NCI-H2196 treated with DMSO at 0.1 percent for 48 hours (cell line): Measurements from ENCODE around the gene SLC2A4RG.

Experiments
- DNase-seq: peaks from one replicate; lab custom pipeline; 2025; ENCODE audit not compliant: unreplicated experiment; lab: John Stamatoyannopoulos, UW

Gene SLC2A4RG

GRCh38 chr20:63740627-63741353, 1.2 kb downstream of the SLC2A4RG start:
- DNase-seq = peak; percentile 85

GRCh38 chr20:63741354-63741675, 1.7 kb downstream of the SLC2A4RG start:
- DNase-seq = no peak

GRCh38 chr20:63741676-63742380, 2.3 kb downstream of the SLC2A4RG start:
- no peak for DNase-seq

GRCh38 chr20:63742381-63743024, 2.9 kb downstream of the SLC2A4RG start:
- no peak for DNase-seq

- no peak for DNase-seq
Observed at GRCh38 chr20:63743210-63743970, 3.8 kb downstream of the SLC2A4RG start.

- DNase-seq = no peak
Observed at GRCh38 chr20:63744158-63744557, 4.6 kb downstream of the SLC2A4RG start.

- no peak for DNase-seq
Observed at GRCh38 chr20:63744574-63745423, 5.2 kb downstream of the SLC2A4RG start.

GRCh38 chr20:63745424-63745805, 5.8 kb downstream of the SLC2A4RG start:
- DNase-seq = no peak

GRCh38 chr20:63745961-63746731, 6.6 kb downstream of the SLC2A4RG start:
- no peak for DNase-seq

- DNase-seq = no peak
Observed at GRCh38 chr20:63746751-63747315, 7.3 kb downstream of the SLC2A4RG start.

- DNase-seq = no peak
Observed at GRCh38 chr20:63747622-63748069, 8.1 kb downstream of the SLC2A4RG start.

GRCh38 chr20:63748070-63748933, 8.7 kb downstream of the SLC2A4RG start:
- DNase-seq = no peak

- no peak for DNase-seq
Observed at GRCh38 chr20:63748934-63749270, 9.3 kb downstream of the SLC2A4RG start.

- no peak for DNase-seq
Observed at GRCh38 chr20:63749597-63750508, 10.3 kb downstream of the SLC2A4RG start.

- no peak for DNase-seq
Observed at GRCh38 chr20:63750807-63751470, 11.4 kb downstream of the SLC2A4RG start.

GRCh38 chr20:63751471-63752271, 12.1 kb downstream of the SLC2A4RG start:
- DNase-seq = peak; percentile 72
